NCI-H2171 (cell line): Measurements from ENCODE around the gene FAM78A.
A peak's percentile ranks its signal among the peaks of the same experiment; 100 is the strongest.
"Not testable (repeated sequence)": the region's sequence is repeated elsewhere in the genome, so short reads cannot be mapped to it uniquely, and the experiment has no call there.

Experiments
- DNase-seq: peaks from one replicate; lab custom pipeline; 2025; lab: John Stamatoyannopoulos, UW

The FAM78A gene

DNA sequence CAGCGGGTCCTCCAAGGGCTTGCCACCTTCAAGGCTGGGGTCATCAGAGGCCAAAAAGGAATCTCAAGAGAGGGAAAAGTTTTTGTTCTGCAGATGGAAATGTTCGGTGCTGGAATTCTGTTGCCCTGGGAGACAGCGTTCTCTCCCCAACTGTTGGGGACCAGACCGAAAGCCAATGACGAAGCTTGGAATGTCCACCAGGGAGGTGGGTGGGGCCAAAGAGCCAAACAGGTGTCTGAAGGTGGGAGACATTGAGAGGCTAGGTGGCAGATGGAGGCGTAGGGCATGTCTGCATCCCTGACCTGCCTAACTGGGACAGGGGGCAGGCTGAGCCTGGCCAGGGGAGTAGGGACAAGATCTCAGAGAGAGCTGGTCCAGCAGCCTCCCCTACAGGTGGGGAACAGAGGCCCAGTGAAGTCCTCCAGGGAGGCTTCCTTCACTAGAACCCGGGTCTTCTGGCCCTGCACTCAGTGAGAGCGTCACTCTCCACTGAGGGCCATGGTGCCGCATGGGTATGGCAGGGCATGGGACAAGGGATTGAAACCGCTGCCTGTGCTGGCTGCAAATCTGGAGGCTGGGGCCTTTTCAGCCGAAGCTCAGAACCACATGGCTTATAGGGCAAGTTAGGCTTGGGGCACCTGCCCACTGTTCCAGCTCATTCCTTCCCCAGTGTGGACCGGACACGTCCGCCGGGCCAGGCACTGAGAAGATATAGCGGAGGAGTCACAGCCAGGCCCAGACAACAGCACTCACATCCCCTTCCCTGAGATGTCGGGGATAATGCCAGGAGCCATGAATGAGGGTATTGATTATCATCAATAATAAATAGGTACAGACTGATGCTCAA, 5.0 kb upstream of the FAM78A start:
- no peak for DNase-seq

- DNase-seq: no peak
These were observed 4.3 kb upstream of the FAM78A start for GRCh38 chr9:131280660-131281059.

GRCh38 chr9:131279863-131280570, 3.7 kb upstream of the FAM78A start:
- DNase-seq: no peak

GRCh38 chr9:131279196-131279862, 3.0 kb upstream of the FAM78A start:
- no peak for DNase-seq

GRCh38 chr9:131278702-131279111, 2.4 kb upstream of the FAM78A start:
- no peak for DNase-seq

- peak; percentile 96 for DNase-seq
These were observed 1.8 kb upstream of the FAM78A start for GRCh38 chr9:131277910-131278701.

DNA sequence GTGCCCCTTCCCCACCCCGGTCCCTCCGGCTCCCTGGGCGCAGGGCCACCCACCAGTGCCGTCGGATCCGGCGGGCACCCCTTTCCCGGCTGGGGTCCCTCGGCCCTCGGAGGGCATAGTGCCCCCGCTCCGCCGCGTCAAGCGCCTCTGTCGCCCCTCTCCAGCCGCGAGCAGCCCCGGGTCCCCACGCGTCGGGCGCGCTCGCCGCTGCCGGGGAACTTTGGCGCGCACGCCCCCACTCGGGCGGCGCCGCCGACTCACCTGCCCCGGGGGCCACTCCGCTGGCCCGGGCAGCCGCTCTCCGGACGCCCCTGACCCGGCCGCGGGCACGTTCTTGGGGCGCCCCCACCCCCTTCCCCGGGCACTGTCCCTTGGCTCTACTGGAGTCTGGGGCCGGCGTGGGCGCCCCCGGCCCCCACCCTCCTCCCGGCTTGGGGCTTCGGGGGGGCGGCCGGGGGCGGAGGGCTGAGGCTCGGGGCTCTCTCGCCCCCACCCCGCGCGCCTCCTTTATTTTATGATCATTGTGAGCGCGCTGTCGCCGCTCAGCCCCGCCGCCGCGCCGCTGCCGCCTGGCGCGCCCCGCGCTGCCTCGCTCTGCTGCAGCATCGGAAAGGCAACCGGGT, 1.1 kb upstream of the FAM78A start:
- no peak for DNase-seq

DNA sequence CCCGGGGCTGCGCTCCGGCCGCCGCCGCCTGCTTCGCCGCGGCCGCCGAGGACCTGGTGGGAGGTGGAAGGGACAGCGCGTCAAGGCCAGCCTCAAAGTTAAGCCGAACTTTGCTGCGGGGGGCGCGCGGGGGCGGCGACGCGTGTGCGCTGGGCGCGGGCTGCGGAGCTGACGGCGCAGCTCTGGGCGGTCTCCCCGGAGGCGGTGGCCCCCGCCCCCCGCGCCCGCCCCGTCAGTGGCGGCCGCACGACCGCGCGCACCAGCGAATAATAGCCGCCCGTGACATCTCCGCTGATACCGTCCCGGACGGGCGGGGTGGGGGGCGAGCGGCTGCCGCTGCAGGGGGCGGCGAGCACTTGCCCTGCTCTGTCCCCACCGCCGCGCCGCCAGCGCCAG, 579 bp upstream of the FAM78A start:
- no peak for DNase-seq

- DNase-seq: no peak
These were observed 797 bp downstream of the FAM78A start for GRCh38 chr9:131275332-131276093.

- no peak for DNase-seq
These were observed 1.5 kb downstream of the FAM78A start for GRCh38 chr9:131274674-131275331.

- no peak for DNase-seq
These were observed 2.2 kb downstream of the FAM78A start for GRCh38 chr9:131273856-131274673.

DNA sequence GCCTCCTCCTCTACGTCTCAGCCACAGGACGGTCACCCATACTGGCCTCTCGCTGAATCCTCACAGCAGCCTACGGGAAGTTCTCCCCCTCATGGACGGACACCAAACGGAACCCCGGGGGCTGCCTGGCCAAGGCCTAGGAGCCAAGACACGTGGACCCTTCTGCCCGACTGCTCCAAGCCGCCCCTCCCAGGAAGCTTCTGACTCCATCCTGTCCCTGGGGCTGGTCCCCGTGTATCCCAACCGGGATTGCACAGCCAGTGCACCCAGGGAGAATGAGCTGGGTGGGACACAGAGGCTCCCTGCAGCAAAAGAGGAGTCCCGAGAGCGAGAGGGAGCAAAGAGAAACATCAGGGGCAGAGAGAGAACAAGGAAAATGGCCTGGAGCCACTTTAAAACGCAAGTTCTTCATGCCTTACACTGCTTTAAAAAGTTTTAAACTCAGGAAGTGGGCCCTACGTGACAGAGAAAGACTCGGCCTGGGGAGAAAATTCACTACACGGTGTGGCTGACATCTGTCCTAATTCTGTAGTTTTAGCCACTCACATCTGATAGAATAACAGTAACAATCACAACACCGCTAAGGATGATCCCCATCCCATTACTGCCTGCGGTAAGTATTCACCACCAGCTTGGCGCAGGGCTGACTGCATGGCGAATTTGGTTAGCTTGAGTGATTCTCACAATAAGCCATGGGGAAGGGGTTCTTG, 3.0 kb downstream of the FAM78A start:
- no peak for DNase-seq

DNA sequence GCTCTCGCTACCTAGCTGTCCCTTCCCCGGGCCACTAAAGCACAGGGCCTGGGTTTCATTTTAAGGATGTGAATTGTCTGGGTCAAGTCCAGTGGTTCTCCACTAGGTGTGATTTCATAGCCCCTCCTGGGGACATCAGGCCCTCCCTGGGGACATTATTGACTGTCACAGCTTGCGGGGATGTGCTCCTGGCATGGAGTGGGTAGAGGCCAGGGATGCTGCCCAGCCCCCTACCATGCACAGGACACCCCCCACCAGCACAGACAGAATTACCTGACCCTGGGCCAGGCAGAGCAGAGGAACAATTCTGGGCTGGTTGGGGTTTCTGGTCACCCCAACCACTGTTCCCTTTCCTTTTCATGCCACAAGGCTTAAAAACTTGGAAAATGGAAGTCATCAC, 4.1 kb downstream of the FAM78A start:
- no peak for DNase-seq

- DNase-seq: no peak
These were observed 4.8 kb downstream of the FAM78A start for GRCh38 chr9:131271506-131271931.

DNA sequence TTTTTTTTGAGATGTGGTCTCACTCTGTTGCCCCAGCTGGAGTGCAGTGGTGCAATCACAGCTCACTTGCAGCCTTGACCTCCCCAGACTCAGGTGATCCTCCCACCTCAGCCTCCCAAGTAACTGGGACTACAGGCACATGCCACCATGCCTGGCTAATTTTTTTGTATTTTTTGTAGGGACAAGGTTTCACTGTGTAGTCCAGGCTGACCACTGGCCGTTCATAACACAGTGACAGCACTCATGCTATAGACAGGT, 5.4 kb downstream of the FAM78A start:
- DNase-seq: not testable (repeated sequence)

GRCh38 chr9:131270171-131271015, 5.9 kb downstream of the FAM78A start:
- DNase-seq: no peak

DNA sequence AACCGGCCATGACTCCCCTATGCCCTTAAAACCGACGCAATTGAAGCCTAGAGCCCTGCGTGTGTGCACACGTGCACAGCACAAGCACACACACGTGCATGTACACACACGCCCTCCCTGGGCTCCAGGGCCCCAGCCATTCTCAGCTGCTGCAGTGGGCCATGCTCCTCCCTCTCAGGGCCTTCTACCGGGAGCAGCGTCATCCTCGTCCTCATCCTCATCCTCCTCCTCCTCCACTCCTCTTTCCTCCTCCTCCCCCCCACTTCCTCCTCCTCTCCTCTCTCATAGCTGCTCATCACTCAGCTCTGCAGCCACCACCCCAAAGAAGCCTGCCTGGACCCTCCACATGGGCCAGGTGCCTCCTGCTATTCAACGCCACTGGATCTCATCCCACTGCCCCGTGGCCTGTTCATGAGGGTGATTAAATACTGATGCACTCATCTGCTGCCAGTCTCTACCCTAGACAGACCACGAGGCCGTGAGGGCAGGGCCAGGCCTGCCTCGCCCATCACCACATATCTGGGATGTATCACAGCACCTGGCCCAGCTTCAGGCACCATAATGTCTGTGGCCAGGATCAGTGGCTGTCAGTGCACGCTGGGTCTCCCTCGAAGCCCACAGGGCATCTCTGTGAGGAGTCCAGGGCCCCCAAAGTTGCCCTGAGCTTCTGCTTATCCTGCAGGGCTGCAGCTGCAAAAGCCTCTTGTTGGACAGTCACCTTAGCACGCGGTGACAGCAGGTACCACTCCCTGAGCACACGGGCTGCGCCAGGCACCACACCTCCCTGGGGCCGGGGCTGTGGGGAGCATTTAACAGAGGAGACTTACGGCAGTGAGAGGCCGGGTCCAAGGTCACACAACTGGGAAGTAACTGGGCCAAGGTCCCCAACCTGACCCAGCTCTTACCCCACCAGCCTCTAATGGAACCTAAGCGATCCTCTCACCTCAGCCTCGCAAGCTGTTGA, 9.8 kb downstream of the FAM78A start:
- no peak for DNase-seq
